RCC 7860 (cell line): ENCODE results near the gene A4GALT.

Source experiments
- DNase-seq: peaks from one replicate; pipeline ENCODE4 v3.0.0-alpha.2; 2015; ENCODE audit warnings: low spot score
- FAIRE-seq: peaks from 2 replicates; lab custom pipeline; 2012; peaks lifted over from hg19 to GRCh38; lab: Jason Lieb, UNC

The A4GALT gene

GRCh38 chr22:42707496-42707895 lies 13.2 kb downstream of the A4GALT start:
- FAIRE-seq = no peak
- no peak for DNase-seq

- FAIRE-seq = no peak
Measured at GRCh38 chr22:42704896-42705295, 15.8 kb downstream of the A4GALT start.

GRCh38 chr22:42702675-42703074 lies 18.0 kb downstream of the A4GALT start:
- FAIRE-seq (no peak), DNase-seq (no peak)

More at GRCh38 chr22:42704896-42705295, 15.8 kb downstream of the A4GALT start:
- DNase-seq = no peak

GRCh38 chr22:42701694-42702093 lies 19.0 kb downstream of the A4GALT start:
- DNase-seq (no peak), FAIRE-seq (no peak)

GRCh38 chr22:42700901-42701300 lies 19.8 kb downstream of the A4GALT start:
- DNase-seq (no peak), FAIRE-seq (no peak)

GRCh38 chr22:42700355-42700754 lies 20.3 kb downstream of the A4GALT start:
- DNase-seq (no peak), FAIRE-seq (no peak)

GRCh38 chr22:42699976-42700352 lies 20.7 kb downstream of the A4GALT start:
- FAIRE-seq (no peak), DNase-seq (no peak)

GRCh38 chr22:42699281-42699975 lies 21.2 kb downstream of the A4GALT start:
- FAIRE-seq (no peak), DNase-seq (no peak)

- FAIRE-seq (no peak), DNase-seq (peak; percentile 58)
Measured at GRCh38 chr22:42697542-42698013, 23.1 kb downstream of the A4GALT start.

- DNase-seq (no peak), FAIRE-seq (no peak)
Measured at GRCh38 chr22:42696331-42696967, 24.2 kb downstream of the A4GALT start.

- FAIRE-seq (no peak), DNase-seq (no peak)
Measured at GRCh38 chr22:42695294-42695693, 25.4 kb downstream of the A4GALT start.

GRCh38 chr22:42693763-42694683 lies 26.6 kb downstream of the A4GALT start:
- FAIRE-seq = no peak
- no peak for DNase-seq

- DNase-seq = no peak
- no peak for FAIRE-seq
Measured at GRCh38 chr22:42693055-42693762, 27.5 kb downstream of the A4GALT start.

- no peak for FAIRE-seq
- DNase-seq = no peak
Measured at GRCh38 chr22:42692239-42693054, 28.2 kb downstream of the A4GALT start.

- FAIRE-seq (no peak), DNase-seq (no peak)
Measured at GRCh38 chr22:42691440-42691839, 29.2 kb downstream of the A4GALT start.

- peak; percentile 92 for FAIRE-seq
Measured at GRCh38 chr22:42688241-42689211, 32.1 kb downstream of the A4GALT start.

GRCh38 chr22:42686756-42687491 lies 33.7 kb downstream of the A4GALT start:
- FAIRE-seq = no peak

More at GRCh38 chr22:42688241-42689211, 32.1 kb downstream of the A4GALT start:
- peak; percentile 69 for DNase-seq

More at GRCh38 chr22:42686756-42687491, 33.7 kb downstream of the A4GALT start:
- DNase-seq = no peak
